ENCODE data around the gene ELK3. TPM values are rescaled to one million over a fixed set of nuclear protein-coding genes. Genes with fewer than 3 reads are reported as not detected.

Gene ELK3
- total and polyA plus RNA-seq, 9 of the 15 experiments (the other 6 are each of a cell fraction or from before 2014, with no cell fraction given), result 1.5 to 5.5 (median 2.9) TPM

DNA sequence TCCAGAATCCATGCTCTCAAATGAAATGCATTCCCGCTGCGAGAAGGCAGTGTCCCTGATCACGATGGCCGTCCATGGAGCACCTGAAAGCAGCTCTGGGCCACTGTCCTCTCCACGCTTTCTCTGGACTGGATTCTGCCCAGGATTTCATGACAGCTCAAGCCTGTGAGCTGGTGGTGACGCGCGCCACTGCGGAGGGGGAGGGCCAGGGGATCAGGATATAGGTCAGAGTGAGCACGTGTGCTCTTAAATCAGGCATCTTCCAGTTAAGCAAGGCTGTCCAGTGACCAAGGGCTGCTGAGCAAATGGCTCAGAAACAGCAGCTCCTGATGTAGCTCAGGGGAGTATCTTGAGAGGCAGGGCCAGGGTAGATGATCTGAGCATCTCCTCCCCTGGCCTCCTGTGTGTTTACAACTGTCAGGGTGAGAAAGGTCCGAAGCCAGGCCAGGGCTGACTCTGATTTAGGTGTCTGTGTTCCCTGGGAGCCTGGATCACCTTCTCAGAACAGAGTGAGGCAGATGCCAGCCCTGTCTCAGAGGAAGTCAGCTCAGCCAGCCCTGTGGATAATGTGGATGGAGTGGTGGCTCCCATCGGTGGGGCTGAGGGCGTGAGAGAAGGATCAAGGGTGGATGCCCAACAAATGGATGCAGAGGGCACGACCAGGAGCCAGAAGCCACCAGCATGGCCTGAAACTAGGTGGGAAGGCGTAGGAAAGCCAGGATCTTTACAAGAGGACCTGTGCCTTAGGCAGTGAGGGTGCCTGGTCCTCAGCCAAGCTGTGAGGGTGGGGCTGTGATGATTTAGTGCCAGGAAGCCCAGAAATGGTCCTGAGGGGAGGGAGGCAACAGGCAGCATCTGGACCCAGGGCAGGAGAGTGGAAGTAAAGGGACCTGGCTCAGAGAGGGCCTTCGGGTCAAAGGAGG is 55.3 kb downstream of the ELK3 start:
- no peak for TF ChIP-seq CEBPB (tag; IDR thresholded peaks at IDR 0.05)
- TF ChIP-seq DMBX1 (CRISPR knock-in tag; IDR thresholded peaks at IDR 0.05; ENCODE audit: borderline replicate concordance), result no peak
- TF ChIP-seq, protein P1, sequence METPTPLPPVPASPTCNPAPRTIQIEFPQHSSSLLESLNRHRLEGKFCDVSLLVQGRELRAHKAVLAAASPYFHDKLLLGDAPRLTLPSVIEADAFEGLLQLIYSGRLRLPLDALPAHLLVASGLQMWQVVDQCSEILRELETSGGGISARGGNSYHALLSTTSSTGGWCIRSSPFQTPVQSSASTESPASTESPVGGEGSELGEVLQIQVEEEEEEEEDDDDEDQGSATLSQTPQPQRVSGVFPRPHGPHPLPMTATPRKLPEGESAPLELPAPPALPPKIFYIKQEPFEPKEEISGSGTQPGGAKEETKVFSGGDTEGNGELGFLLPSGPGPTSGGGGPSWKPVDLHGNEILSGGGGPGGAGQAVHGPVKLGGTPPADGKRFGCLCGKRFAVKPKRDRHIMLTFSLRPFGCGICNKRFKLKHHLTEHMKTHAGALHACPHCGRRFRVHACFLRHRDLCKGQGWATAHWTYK (CRISPR knock-in tag; IDR thresholded peaks at IDR 0.05), result no peak
- TF ChIP-seq, protein P2, sequence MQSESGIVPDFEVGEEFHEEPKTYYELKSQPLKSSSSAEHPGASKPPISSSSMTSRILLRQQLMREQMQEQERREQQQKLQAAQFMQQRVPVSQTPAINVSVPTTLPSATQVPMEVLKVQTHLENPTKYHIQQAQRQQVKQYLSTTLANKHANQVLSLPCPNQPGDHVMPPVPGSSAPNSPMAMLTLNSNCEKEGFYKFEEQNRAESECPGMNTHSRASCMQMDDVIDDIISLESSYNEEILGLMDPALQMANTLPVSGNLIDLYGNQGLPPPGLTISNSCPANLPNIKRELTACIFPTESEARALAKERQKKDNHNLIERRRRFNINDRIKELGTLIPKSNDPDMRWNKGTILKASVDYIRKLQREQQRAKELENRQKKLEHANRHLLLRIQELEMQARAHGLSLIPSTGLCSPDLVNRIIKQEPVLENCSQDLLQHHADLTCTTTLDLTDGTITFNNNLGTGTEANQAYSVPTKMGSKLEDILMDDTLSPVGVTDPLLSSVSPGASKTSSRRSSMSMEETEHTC (IDR thresholded peaks at IDR 0.05), result no peak
- TF ChIP-seq RBM25 (IDR thresholded peaks at IDR 0.05; ENCODE audit: low read depth, low read length, severe bottlenecking), result no peak
- no peak for TF ChIP-seq ZNF133 (CRISPR knock-in tag; IDR thresholded peaks at IDR 0.05)
- no peak for TF ChIP-seq PTBP1 (IDR thresholded peaks at IDR 0.05; ENCODE audit: low read depth, low read length)
- TF ChIP-seq RNF2 (IDR thresholded peaks at IDR 0.05), result no peak
- Histone ChIP-seq H4K20me1 (replicated peaks; ENCODE audit: control insufficient read depth, insufficient read depth, low read length) (no peaks in the 10 kb centered on the region), H2AFZ (ENCODE audit: low read depth, low read length) (no peak overlapping the region), H3K4me1 (replicated peaks in 1 of 2; ENCODE audit: control insufficient read depth in 2 of 2, insufficient read depth in 2 of 2, low read length in 2 of 2) (peaks cover 0 to 5% of the 10 kb centered on the region in 2 experiments; a peak in 2 of 5 replicates), H3K36me3 (ENCODE audit: control insufficient read depth, insufficient read depth, low read length) (0 out of 3 replicates have a peak, but pooled peaks cover 4% of the 10 kb centered on the region), H3K79me2 (ENCODE audit: control insufficient read depth, insufficient read depth, low read length) (no peaks in the 10 kb centered on the region), H3K4me2 (ENCODE audit: insufficient read depth, low read length) (no peak overlapping the region), H3K9ac (ENCODE audit: insufficient read depth in 1 of 2, low read depth in 2 of 2, low read length in 2 of 2) (peak overlapping the region in 1 of 2 experiments; percentile 62; a peak in 2 of 4 replicates), H3K9me1 (ENCODE audit: control insufficient read depth, insufficient read depth, low read length) (no peaks in the 10 kb centered on the region), H3K27ac (ENCODE audit: extremely low read depth, low read depth, low read length) (no peak overlapping the region), H3K9me3 (replicated peaks; ENCODE audit: control insufficient read depth, insufficient read depth, low read depth, low read length) (no peaks in the 10 kb centered on the region), H3K27me3 (ENCODE audit: control insufficient read depth in 2 of 2, insufficient read depth in 2 of 2, low read length in 2 of 2) (no peaks in the 10 kb centered on the region; a peak in 1 of 5 replicates), H3K4me3 (no peak overlapping the region)
- ChIA-PET CTCF (ENCODE audit: low intra/inter-chr PET ratio) (no interaction called here), POLR2A (interaction anchor here (0.9 kb wide), 2 partner anchors 11 to 28 kb away, joined by 4 to 5 read pairs; no protein-coding TSS in a partner anchor)
- no TSS peak for BruUV-seq (replicated peaks)
- intact Hi-C loops (cut with micrococcal nuclease), result no loop called here
- WGBS (ENCODE audit: insufficient coverage, low coverage, missing lambda C conversion rate), result 74% methylated on average over 16 of the region's 16 CpGs
- FAIRE-seq, result no peak
- DNase-seq (ENCODE audit: extremely low read depth in 1 of 4, low spot score in 3 of 4), result no peak
- peak; percentile 52; the same call in 2 of the 3 replicates for ATAC-seq
- in situ Hi-C loops (cut with MboI), result no loop called here
